Stimulated activated naive CD4-positive, alpha-beta T cell (primary cell): Measurements from ENCODE around the gene CASK.
"Not testable (repeated sequence)": the region's sequence is repeated elsewhere in the genome, so short reads cannot be mapped to it uniquely, and the experiment has no call there.

Experiments
- DNase-seq, 6 experiments: peaks; one replicate each; lab custom pipeline; 2025; lab: John Stamatoyannopoulos, UW

CASK gene

GRCh38 chrX:41730081-41730480 is 193.3 kb downstream of the CASK start:
- DNase-seq, result no peak

GRCh38 chrX:41728125-41728524 is 195.2 kb downstream of the CASK start:
- no peak for DNase-seq

GRCh38 chrX:41723826-41724225 is 199.5 kb downstream of the CASK start, which contains the start of gene GPR82:
Gene GPR82 (plus strand): TSS chrX:41724181. CDS start chrX:41727027, 2,846 bp downstream.
- no peak for DNase-seq

- no peak for DNase-seq
Measured at GRCh38 chrX:41722816-41723618, 200.3 kb downstream of the CASK start.

- no peak for DNase-seq
Measured at GRCh38 chrX:41722214-41722613, 201.1 kb downstream of the CASK start.

GRCh38 chrX:41721590-41721989 is 201.8 kb downstream of the CASK start:
- no peak for DNase-seq

- DNase-seq, result no peak
Measured at GRCh38 chrX:41720125-41720779, 203.1 kb downstream of the CASK start.

- DNase-seq, result not testable (repeated sequence)
Measured at GRCh38 chrX:41719610-41720009, 203.7 kb downstream of the CASK start.

GRCh38 chrX:41718481-41719235 is 204.7 kb downstream of the CASK start:
- DNase-seq, result no peak

- DNase-seq, result no peak
Measured at GRCh38 chrX:41716767-41717473, 206.4 kb downstream of the CASK start.

GRCh38 chrX:41716222-41716621 is 207.1 kb downstream of the CASK start:
- DNase-seq, result no peak

- DNase-seq, result no peak
Measured at GRCh38 chrX:41711021-41711667, 212.2 kb downstream of the CASK start.

GRCh38 chrX:41708486-41708885 is 214.9 kb downstream of the CASK start:
- no peak for DNase-seq

- no peak for DNase-seq
Measured at GRCh38 chrX:41707218-41707617, 216.1 kb downstream of the CASK start.

- DNase-seq, result no peak
Measured at GRCh38 chrX:41705680-41706374, 217.5 kb downstream of the CASK start.

- DNase-seq, result no peak
Measured at GRCh38 chrX:41705042-41705441, 218.3 kb downstream of the CASK start.

- no peak for DNase-seq
Measured at GRCh38 chrX:41703574-41704029, 219.8 kb downstream of the CASK start.

GRCh38 chrX:41695426-41695825 is 227.9 kb downstream of the CASK start:
- no peak for DNase-seq

GRCh38 chrX:41693024-41693423 is 230.3 kb downstream of the CASK start:
- no peak for DNase-seq

GRCh38 chrX:41692162-41692749 is 231.1 kb downstream of the CASK start:
- no peak for DNase-seq
